NB4 (cell line): ENCODE data around the gene EFNA4.

Experiments
- CTCF ChIP-seq: IDR thresholded peaks from one replicate; pipeline ENCODE4 v1.5.1; 2012; ENCODE audit warnings: low read depth, low read length
- MAX ChIP-seq: IDR thresholded peaks from 2 replicates; pipeline ENCODE4 v1.6.1; 2011; ENCODE audit warnings: low read depth, low read length
- MYC ChIP-seq: IDR thresholded peaks from 2 replicates; pipeline ENCODE4 v1.6.1; 2011; ENCODE audit warnings: low read depth, low read length
- POLR2A ChIP-seq: IDR thresholded peaks from 2 replicates; pipeline ENCODE4 v1.6.1; 2011; ENCODE audit warnings: mild to moderate bottlenecking; ENCODE audit not compliant: insufficient read length; ENCODE audit errors: extremely low read depth

- TF ChIP-seq CTCF (no peak), POLR2A (no peak), MAX (no peak), MYC (no peak)
Observed at GRCh38 chr1:155039308-155039669, 24.3 kb upstream of the EFNA4 start.
